Astrocyte (in vitro differentiated cells and primary cell): ENCODE data around the gene EP400.

ENCODE experiments used
- EZH2 ChIP-seq: IDR thresholded peaks from 2 replicates; pipeline ENCODE4 v1.6.1; 2012; ENCODE audit warnings: mild to moderate bottlenecking, low read length, inconsistent platforms; ENCODE audit not compliant: insufficient read depth
- TF ChIP-seq, protein P1 (sequence below): IDR thresholded peaks from 2 replicates; pipeline ENCODE4 v1.5.1; 2011; ENCODE audit warnings: low read depth, mild to moderate bottlenecking, inconsistent platforms, low read length, moderate library complexity; ENCODE audit not compliant: insufficient read depth

DNA sequence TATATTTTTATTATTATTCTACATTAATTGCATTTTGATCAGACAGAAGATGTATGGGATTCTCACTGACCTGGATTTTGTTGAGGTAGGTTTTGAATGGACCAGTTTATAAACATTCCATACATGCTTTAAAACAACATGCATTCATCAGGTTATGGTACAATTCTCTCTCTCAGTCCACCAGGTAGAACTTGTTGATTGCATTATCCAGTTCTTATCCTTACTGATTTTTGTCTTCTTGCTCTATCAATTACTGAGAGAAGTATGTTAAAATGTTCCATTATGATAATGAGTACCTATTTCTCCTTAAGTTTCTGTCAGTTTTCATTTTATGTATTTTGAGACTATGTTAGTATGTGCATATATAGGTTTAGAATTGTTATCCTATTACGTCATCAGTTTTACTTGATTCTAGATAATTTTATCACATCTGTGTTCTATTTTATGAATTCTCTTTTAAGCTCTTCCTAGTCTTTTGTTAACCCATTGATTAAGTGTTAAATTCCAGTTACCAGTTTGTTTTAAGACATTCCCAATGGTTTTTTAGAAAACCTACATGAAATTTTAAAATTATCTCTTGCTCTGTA, 50.6 kb downstream of the EP400 start:
- no peak for TF ChIP-seq EZH2
- TF ChIP-seq, protein P1, sequence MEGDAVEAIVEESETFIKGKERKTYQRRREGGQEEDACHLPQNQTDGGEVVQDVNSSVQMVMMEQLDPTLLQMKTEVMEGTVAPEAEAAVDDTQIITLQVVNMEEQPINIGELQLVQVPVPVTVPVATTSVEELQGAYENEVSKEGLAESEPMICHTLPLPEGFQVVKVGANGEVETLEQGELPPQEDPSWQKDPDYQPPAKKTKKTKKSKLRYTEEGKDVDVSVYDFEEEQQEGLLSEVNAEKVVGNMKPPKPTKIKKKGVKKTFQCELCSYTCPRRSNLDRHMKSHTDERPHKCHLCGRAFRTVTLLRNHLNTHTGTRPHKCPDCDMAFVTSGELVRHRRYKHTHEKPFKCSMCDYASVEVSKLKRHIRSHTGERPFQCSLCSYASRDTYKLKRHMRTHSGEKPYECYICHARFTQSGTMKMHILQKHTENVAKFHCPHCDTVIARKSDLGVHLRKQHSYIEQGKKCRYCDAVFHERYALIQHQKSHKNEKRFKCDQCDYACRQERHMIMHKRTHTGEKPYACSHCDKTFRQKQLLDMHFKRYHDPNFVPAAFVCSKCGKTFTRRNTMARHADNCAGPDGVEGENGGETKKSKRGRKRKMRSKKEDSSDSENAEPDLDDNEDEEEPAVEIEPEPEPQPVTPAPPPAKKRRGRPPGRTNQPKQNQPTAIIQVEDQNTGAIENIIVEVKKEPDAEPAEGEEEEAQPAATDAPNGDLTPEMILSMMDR = no peak
